GM08714 (cell line): ENCODE measurements around the gene ELF2.
"Not testable (repeated sequence)": the region's sequence is repeated elsewhere in the genome, so short reads cannot be mapped to it uniquely, and the experiment has no call there.

Experiments
- H3K4me3 ChIP-seq: fragments of 200-500 bp; sonication (Bioruptor generic); 2 replicates; pipeline ENCODE4 v1.5.1; 2014; ENCODE audit warnings: mild to moderate bottlenecking, low read length, inconsistent platforms
- ZNF274 ChIP-seq: IDR thresholded peaks from 2 replicates; pipeline ENCODE4 v1.6.1; 2012; ENCODE audit warnings: mild to moderate bottlenecking, low read depth, low read length

The ELF2 gene

GRCh38 chr4:139084804-139085093 is 92.3 kb downstream of the ELF2 start:
- peak overlapping the region; percentile 93 for H3K4me3 ChIP-seq
- TF ChIP-seq ZNF274, result no peak

- no peak for TF ChIP-seq ZNF274
- peak overlapping the region; percentile 93 for H3K4me3 ChIP-seq
Observed at GRCh38 chr4:139083956-139084803, 92.8 kb downstream of the ELF2 start.

- TF ChIP-seq ZNF274, result no peak
- H3K4me3 ChIP-seq, result peak overlapping the region; percentile 93
Observed at GRCh38 chr4:139083607-139083955, 93.4 kb downstream of the ELF2 start.

GRCh38 chr4:139082750-139083606 is 94.0 kb downstream of the ELF2 start:
- H3K4me3 ChIP-seq, result peak overlapping the region; percentile 93
- TF ChIP-seq ZNF274, result no peak

DNA sequence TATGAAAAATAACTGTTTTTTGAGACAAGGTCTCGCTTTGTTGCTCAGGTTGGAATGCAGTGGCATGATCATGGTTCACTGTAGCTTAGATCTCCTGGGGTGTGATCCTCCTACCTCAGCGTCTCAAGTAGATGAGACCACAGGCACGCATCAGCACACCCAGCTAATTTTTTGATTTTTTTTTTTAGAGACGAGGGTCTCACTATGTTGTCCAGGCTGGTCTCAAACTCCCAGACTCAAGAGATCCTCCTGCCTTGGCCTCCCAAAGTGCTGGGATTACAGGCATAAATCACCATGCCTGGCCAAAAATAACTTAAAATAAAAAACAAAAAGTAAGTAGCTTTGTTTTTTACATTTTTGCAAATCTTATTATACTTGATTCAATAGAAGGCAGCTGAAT is 98.1 kb downstream of the ELF2 start:
- no peak for TF ChIP-seq ZNF274

DNA sequence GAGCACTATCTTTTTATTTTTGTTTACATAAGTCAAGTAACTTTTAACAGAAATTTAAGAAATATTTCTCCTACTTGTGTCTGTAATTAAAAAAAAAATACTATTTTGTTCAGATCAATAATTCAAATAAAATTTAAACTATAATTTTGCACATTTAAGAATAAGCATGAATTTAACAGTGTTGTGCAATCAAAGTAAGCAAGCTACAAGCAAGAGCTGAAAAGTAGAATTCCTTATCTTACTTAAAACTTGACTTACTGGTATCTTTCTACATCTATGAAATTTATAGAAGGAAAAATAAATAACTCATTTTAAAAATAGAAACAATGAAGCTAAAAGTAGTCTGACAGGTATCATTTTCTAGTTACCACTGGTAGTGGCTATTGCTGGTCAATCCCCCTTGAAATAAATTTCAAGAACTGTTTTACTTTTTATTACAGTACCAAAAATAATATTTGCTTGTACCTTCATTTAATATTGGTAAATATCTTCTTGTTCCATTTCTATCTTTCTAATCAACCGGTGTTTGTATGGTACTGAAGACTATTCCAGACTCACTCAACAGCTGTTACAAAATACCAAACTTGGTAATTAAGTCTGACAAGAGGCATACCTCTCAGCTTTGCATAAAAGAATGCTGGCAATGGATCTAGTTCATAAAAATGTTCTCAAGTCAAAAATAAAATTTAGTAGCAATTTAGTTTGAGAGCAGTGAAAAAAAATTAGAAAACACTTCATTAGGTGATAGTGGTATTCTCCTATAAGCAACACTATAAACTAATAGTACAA is 99.3 kb downstream of the ELF2 start:
- no peak for TF ChIP-seq ZNF274
- no peak overlapping the region for H3K4me3 ChIP-seq

More for the DNA sequence above, 98.1 kb downstream of the ELF2 start:
- no peak overlapping the region for H3K4me3 ChIP-seq

- H3K4me3 ChIP-seq, result no peak overlapping the region
- no peak for TF ChIP-seq ZNF274
Observed at GRCh38 chr4:139076016-139076744, 100.8 kb downstream of the ELF2 start.

DNA sequence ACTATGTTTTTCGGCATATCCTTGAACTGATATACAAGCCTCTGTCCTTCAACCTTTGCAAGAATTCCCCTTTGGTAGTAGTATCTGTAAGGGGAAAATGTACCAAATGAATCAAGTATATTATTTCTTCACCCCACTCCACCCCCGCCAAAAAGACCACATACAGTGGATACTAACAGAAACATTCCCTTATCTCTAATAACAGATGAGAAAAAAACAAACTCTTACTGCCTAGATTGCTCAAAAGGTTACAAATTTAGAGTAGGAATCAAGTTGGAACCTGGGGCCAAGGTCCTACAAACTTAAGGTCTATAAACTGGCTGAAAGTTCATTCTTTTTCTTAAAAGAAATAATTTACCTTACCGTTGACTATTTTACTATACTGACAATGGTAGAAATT is 116.4 kb downstream of the ELF2 start:
- H3K4me3 ChIP-seq, result no peak overlapping the region
- no peak for TF ChIP-seq ZNF274

DNA sequence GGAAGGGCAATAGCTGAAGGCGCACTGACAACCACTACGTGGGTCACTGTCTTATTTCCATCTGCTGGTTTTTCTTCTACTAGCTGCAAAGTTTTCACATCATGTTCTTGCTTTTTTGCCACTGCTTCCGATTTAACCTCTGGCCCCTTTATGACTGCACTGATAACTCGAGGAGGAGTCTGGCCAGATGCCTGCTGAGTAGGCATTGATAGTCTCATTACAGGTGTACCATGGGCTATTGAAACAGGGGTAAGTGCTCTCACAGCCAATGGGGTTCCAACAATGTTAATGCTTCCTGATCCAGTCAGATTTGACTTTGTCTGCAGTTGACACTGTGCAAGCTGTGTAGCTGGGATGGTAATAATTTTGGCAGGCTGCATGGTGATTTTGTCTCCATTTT is 118.0 kb downstream of the ELF2 start:
- not testable (repeated sequence) for H3K4me3 ChIP-seq

GRCh38 chr4:139054791-139055505 is 122.1 kb downstream of the ELF2 start:
- no peak overlapping the region for H3K4me3 ChIP-seq
- TF ChIP-seq ZNF274, result no peak

- no peak overlapping the region for H3K4me3 ChIP-seq
- TF ChIP-seq ZNF274, result no peak
Observed at GRCh38 chr4:139053909-139054308, 123.1 kb downstream of the ELF2 start.

DNA sequence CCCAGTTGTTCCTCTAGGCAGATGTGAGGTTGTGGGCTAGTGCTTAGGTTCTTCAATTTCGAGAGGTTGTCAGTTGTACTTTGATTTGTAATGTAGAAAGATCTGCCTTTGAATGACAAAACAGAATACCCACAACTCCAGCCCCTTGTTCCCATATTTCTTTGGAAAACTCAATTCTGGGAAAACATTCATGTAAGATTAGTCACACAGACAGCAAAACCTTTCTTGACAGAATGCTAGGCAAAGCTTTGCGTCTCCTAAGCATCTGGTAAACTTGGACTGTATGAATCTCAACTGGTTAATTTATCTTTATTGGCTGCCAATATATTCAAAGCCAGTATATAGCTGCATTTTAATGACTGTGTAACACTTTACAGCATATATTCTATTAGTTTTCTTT is 126.6 kb downstream of the ELF2 start:
- no peak overlapping the region for H3K4me3 ChIP-seq
- no peak for TF ChIP-seq ZNF274

DNA sequence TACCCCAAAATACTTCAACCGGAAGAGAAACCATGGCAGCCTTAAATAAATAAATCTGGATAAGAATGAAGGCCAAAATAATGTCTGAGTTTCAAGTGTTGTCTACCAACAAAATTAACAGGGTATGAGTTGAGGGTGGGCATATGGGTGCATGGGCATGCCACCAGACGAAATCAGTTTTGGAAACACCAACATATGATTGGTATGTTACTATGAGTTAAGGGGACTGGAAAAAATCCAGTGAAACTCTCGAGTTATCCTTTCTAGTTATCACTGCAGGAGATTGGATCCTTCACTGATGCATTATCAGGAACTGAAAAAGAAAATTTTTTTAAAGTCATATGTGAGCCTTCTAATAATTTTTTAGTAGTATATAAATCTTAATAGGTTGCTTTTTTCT is 129.0 kb downstream of the ELF2 start:
- H3K4me3 ChIP-seq, result no peak overlapping the region
- TF ChIP-seq ZNF274, result no peak
